Measurements from ENCODE around the gene BPIFB1.

The BPIFB1 gene

GRCh38 chr20:33251496-33251895 lies 31.5 kb upstream of the BPIFB1 start:
- no peak overlapping the region for H3K4me3 ChIP-seq (replicated peaks; ENCODE audit: low read depth, low read length)
- DNase-seq (ENCODE audit: extremely low read depth, low read depth), result no peak
- no peak for TF ChIP-seq CTCF (IDR thresholded peaks at IDR 0.05; ENCODE audit: low read depth, low read length, missing control alignments)

- no peak for TF ChIP-seq CTCF (IDR thresholded peaks at IDR 0.05; ENCODE audit: low read depth, low read length, missing control alignments)
- H3K4me3 ChIP-seq (replicated peaks; ENCODE audit: low read depth, low read length), result no peak overlapping the region
- no peak for DNase-seq (ENCODE audit: extremely low read depth, low read depth)
These were observed 30.6 kb upstream of the BPIFB1 start for GRCh38 chr20:33252460-33252859.

GRCh38 chr20:33255005-33255404 lies 28.0 kb upstream of the BPIFB1 start:
- no peak for DNase-seq (ENCODE audit: extremely low read depth, low read depth)
- no peak overlapping the region for H3K4me3 ChIP-seq (replicated peaks; ENCODE audit: low read depth, low read length)
- no peak for TF ChIP-seq CTCF (IDR thresholded peaks at IDR 0.05; ENCODE audit: low read depth, low read length, missing control alignments)

- no peak for TF ChIP-seq CTCF (IDR thresholded peaks at IDR 0.05; ENCODE audit: low read depth, low read length, missing control alignments)
- no peak for DNase-seq (ENCODE audit: extremely low read depth, low read depth)
- H3K4me3 ChIP-seq (replicated peaks; ENCODE audit: low read depth, low read length), result no peak overlapping the region
These were observed 25.8 kb upstream of the BPIFB1 start for GRCh38 chr20:33257237-33257636.

GRCh38 chr20:33259371-33259770 lies 23.6 kb upstream of the BPIFB1 start:
- no peak overlapping the region for H3K4me3 ChIP-seq (replicated peaks; ENCODE audit: low read depth, low read length)
- TF ChIP-seq CTCF (IDR thresholded peaks at IDR 0.05; ENCODE audit: low read depth, low read length, missing control alignments), result no peak
- DNase-seq (ENCODE audit: extremely low read depth, low read depth), result no peak

DNA sequence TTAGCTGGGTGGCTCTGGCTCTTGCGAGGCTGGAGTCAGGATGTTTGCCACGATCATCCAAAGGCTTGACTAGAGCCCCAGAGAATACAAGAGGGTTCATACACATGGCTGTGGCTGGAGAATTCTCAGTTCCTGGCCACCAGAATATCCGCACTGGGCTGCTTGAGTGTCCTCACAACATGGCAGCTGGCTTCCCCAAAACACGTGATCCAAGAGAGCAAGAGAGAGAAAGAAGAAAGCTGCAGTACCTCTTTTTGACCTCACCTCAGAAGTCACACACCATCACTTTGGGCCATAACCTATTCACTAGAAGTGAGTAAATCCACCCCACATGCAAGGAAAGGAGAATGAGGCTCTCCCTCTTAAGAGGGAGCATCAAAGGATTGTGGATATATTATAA lies 21.5 kb upstream of the BPIFB1 start:
- no peak for TF ChIP-seq CTCF (IDR thresholded peaks at IDR 0.05; ENCODE audit: low read depth, low read length, missing control alignments)
- H3K4me3 ChIP-seq (replicated peaks; ENCODE audit: low read depth, low read length), result no peak overlapping the region
- DNase-seq (ENCODE audit: extremely low read depth, low read depth), result no peak

DNA sequence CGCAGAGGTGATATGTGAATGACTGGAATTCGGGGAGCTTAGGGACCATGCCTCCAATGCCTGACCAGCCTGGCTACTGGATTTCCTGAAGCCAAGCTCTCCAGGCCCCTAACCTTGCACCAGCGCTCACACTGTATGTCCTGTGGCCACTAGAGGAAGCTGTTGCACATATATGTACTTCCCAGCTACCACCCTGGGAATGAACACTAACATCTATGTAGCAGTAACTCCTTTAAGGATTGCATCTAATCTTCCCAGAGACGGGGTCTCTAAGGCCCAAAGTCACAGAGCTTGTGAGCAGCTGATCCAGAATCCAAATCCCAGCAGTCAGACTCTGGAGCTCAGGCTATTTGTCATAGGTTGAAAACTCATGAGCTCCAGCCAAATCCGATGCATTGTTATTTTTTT lies 20.4 kb upstream of the BPIFB1 start:
- TF ChIP-seq CTCF (IDR thresholded peaks at IDR 0.05; ENCODE audit: low read depth, low read length, missing control alignments), result peak; percentile 72
- peak; percentile 22 for DNase-seq (ENCODE audit: extremely low read depth, low read depth)
- H3K4me3 ChIP-seq (replicated peaks; ENCODE audit: low read depth, low read length), result no peak overlapping the region
